GM18499 (cell line): ENCODE data around the gene CEP70.
"Not testable (repeated sequence)": the region's sequence is repeated elsewhere in the genome, so short reads cannot be mapped to it uniquely, and the experiment has no call there.

Experiments used
- ATAC-seq: cut with Tn5 transposase; IDR thresholded peaks from one replicate; pipeline ENCODE4 v1.9.1; 2021; ENCODE audit warnings: moderate number of reproducible peaks; ENCODE audit not compliant: insufficient read depth, unreplicated experiment

CEP70 gene

DNA sequence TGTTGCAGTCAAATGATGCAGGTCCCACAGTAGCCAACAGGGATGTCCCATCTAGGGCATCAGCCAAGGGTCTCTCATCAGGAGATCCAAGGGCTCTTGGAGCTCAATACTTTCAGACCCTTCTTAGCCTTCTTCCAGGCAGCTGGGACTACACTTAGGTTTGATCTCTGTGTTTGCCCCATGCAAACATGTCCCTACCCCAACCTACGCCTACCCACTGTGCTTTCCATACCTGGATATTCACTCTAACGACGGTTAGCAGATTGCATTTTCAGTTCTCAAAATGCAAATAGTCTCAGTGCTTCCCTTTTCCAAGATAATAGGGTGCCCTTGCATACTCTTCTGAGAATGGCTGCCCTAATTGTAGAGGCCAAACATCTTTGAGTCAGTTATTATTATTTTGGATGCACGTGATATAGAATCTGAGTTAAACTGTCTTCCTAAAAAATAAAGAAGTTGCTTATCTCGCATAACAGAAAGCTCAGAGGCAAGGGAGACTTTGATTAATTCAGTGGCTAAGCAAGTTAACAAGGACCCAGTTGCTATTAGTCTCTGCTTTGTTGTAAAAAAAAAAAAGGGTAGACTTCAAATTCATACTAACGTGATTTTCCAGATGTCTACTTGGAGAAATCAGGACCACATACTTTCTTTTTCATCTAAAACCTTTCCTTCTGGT is 1.0 kb upstream of the CEP70 start:
- no peak for ATAC-seq

DNA sequence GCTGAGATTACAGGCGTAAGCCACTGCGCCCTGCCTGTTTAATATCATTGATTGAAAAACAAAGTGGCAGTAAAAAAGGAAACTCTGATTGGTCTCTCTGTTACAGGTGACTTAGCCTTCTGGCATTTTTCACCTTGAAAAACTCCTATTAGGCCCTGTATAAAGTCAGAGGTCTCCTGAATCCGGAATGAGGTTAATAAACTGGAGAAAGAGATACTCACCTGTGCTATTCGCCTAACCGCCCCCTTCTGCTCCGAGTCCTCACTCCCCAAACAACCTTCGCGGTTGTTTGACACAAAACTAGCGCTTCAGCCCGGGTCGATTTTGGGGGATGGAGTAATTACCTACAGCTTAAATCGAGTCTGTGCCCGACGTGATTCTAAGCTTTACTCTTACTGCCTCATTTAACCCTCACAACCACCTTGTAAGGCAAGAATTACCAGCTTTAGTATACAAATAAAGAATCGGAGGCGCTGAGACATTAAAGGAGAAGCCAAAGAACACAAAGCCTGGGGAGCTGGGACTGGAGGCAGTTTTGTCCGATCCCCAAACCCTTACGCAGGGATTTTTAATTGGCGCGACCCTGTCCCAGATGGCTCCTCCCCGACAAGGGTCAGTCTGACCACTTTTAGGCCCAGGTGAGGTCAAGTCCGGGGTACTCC is 441 bp downstream of the CEP70 start:
- ATAC-seq = no peak

DNA sequence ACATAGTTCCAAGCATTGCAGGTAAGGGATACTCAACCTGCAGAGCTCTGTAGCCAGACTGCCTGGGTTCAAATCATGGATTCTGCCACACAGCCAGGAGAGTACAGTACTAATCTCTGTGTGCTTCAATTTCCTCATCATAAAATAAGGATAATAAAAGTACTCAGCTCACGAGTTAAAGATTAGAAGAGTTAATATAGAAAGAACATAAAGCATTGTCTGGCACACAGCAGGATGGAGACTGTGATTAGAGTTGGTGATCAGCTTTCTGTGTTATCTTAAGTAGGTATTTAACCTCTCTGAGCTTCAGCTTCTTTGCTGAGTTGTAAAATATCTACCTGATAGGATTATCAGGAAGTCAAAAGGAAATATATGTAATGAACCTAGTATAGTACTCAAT is 2.7 kb downstream of the CEP70 start:
- no peak for ATAC-seq

DNA sequence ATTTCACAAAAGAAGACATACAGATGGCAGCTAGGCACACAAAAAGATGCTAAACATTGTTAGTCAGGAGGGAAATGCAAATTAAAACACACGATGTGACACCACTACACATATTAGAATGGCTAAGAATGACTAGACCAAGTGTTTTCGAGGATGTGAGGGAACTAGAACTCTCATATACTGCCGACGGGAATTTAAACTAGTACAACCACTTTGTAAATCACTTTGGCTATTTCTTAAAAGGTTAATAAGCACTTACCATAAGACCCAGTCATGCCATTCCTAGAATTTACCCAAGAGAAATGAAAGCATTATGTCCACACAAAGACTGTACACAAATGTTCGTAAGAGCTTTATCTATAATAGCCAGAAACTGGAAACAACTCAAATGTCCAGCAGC is 5.6 kb downstream of the CEP70 start:
- no peak for ATAC-seq

DNA sequence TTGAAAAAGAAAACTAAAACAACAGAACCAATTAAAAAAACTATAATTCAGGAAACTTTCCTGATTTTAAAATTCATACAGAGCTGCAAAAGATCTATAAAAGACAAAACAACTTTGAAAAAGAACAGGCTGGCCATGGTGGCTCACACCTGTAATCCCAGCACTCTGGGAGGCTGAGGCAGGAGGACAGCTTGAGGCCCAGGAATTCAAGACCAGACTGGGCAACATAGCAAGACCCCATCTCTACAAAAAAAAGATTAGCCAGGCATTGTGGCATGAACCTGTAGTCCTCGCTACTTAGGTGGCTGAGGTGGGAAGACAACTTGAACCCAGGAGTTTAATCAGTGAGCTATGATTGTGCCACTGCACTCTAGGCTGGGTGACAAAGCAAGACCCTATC is 6.7 kb downstream of the CEP70 start:
- ATAC-seq = no peak

DNA sequence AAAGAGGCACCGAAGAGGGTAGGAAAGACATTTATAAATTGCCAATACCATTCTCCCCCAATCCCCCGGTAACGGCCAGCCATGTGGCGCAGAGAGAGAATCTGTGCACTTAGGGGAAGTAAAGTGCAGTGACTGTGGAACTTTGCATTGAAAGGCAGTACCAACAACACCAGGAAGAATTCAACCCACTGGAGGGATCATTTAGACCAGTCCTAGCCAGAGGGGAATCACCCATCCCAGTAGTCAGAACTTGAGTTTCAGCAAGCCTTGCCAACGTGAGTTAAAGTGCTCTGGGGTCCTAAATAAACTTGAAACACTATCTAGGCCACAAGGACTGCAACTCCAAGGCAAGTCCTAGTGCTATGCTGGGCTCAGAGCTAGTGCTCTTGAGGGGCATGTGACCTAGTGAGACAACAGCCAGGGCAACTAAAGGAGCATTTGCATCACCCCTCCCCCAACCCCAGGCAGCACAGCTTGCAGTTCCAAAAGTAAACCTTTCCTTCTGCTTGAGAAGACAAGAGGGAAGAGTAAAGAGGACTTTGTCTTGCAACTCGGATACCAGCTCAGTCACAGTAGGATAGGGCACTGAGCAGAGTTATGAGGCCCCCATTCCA is 15.0 kb downstream of the CEP70 start:
- no peak for ATAC-seq

DNA sequence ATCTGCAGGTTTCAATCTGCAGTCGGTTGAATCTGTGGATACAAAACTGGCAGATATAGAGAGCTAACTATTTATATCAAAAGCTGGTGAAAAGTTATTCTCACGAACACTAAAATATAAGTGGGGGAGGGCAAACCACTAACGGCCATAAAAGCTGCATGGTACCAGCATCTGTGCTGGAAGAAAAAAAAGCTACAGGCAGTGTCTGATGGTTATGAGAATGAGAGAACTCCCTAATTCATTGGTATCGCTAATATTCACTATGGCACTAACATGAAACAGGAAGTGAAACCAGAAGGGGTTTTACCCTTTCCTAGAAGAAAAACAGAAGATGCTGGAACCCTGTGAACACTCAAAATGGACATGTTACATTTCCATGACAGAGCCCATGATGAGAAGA is 15.9 kb downstream of the CEP70 start:
- peak; percentile 72 for ATAC-seq

DNA sequence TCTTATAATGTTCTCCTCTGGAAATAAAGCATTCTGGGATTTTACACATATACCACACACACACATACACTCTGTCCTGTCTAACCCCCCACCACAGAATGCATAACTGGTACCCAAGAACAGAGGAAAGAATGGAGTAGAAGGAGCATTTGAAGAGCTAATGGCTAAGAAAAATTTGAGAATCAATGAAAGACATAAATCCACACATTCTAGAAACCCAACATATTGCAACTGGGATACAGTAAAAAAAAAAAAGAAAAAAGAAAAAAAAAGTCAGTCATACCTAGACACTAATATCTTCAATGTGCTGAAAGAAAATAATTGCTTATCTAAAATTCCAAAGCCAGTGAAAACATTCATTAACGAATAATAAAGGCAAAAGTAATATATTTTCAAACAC is 20.9 kb downstream of the CEP70 start:
- ATAC-seq = no peak

DNA sequence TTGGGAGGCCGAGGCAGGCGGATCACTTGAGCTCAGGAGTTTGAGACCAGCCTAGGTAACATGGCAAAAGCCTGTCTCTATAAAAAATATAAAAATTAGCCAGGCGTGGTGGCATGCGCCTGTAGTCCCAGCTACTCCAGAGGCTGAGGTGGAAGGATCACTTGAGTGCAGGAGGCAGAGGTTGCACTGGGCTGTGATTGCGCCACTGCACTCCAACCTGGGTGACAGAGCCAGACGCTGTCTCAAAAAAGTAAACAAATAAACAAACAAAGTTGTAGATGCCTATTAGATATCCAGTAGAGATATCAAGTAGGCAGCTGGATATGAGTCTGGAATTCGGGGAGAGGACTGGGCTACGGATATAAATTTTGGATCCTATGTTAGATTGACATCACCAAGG is 24.4 kb downstream of the CEP70 start:
- not testable (repeated sequence) for ATAC-seq

DNA sequence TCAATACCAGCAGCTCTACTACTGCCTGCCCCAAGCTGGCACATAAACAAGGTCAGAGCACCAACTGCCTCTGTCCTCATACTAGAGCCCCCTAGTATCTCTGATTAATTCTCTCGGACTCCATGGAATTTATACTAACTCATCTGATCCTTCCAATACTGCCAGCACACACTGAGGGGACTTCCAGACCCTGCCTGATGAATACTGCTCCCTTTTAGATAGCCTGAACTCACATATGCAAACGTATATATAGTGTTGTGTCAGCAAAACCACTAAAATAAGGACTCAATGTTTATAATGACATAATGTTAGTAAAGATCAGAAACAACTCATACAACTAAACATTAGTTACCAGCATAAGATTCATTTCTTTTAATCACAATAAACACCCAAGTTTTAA is 25.0 kb downstream of the CEP70 start:
- no peak for ATAC-seq

DNA sequence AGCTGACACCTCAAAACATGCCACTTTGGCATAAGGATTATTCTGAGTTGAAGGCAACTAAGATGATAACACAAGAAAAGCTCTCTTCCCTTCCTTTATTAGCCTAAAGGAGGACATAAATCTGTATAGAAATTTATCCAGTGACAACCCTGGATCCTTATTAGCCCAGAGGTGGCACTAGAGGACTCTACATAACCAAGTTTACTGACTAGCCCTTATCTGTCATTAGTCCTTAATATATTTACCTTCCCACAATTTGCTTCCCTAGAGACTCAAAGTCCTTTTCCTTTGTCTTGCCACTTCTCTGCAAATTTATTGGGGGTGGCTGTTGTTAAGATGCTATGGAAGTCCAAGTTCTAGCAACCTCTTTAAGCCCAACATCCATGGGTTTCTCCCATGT is 26.7 kb downstream of the CEP70 start:
- ATAC-seq = no peak

DNA sequence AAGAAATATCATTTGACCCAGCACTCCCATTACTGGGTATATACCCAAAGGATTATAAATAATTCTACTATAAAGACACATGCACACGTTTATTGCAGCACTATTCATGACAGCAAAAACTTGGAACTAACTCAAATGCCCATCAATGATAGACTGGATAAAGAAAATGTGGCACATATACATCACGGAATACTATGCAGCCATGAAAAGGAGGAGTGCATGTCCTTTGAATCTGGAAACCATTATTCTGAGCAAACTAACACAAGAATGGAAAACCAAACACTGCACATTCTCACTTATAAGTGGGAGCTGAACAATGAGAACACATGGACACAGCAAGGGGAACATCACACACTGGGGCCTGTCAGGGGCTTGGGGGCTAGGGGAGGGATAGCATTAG is 27.8 kb downstream of the CEP70 start:
- ATAC-seq = not testable (repeated sequence)

DNA sequence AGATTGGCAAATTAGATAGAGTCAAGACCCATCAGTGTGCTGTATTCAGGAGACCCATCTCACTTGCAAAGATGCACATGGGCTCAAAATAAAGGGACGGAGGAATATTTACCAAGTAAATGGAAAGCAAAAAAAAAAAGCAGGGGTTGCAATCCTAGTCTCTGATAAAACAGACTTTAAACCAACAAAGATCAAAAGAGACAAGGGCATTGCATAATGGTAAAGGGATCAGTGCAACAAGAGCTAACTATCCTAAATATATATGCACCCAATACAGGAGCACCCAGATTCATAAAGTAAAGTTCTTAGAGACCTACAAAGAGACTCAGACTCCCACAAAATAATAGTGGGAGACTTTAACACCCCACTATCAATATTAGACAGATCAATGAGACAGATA is 31.2 kb downstream of the CEP70 start:
- ATAC-seq = not testable (repeated sequence)

DNA sequence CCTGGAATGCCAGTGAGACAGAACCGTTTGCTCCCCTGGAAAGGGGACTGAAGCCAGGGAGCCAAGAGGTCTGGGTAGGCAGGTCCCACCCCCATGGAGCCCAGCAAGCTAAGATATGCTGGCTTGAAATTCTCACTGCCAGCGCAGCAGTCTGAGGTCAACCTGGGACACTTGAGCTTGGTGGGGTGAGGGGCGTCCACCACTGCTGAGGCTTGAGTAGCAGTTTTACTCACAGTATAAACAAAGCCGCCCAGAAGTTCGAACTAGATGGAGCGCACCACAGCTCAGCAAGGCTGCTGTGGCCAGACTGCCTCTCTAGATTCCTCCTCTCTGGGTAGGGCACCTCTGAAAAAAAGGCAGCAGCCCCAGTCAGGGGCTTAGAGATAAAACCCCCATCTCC is 33.6 kb downstream of the CEP70 start:
- ATAC-seq = no peak

DNA sequence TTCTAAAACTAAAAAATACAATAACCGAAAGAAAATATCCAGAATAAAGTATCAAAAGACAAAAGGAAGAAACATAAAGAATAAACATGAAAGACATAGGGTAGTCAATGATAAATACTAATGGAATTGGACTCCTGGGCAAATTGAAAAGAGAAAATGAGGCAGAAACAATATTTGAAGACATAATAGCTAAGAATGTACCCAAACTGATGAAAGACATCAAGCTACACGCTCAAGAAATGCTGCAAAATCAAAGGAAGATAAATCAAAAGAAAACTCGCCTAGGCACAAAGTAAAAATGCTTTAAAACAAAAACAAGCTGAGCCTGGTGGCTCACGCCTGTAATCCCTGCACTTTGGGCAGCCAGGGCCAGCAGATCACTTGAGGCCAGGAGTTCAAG is 34.9 kb downstream of the CEP70 start:
- ATAC-seq = no peak

DNA sequence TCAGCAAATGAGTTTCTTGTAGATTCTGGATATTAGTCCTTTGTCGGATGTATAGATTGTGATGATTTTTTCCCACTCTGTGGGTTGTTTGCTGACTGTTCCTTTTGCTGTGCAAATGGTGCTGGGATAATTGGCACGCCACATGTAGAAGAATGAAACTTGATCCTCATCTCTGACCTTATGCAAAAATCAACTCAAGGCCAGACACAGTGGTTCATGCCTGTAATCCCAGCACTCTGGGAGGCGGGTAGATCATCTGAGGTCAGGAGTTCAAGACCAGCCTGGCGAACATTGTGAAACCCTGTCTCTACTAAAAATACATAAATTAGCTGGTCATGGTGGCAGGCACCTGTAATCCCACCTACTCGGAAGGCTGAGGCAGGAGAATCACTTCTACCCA is 39.3 kb downstream of the CEP70 start:
- ATAC-seq = not testable (repeated sequence)

DNA sequence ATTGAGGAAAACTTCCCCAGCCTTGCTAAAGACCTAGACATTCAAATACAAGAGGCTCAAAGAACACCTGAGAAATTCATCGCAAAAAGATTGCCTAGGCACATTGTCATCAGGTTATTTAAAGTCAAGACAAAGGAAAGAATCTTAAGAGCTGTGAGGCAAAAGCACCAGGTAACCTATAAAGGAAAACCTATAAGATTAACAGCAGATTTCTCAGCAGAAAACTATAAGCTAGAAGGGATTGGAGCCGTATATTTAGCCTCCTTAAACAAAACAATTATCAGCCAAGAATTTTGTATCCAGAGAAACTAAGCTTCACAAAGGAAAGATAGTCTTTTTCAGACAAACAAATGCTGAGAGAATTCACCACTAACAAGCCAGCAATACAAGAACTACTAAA is 43.1 kb downstream of the CEP70 start:
- ATAC-seq = not testable (repeated sequence)

DNA sequence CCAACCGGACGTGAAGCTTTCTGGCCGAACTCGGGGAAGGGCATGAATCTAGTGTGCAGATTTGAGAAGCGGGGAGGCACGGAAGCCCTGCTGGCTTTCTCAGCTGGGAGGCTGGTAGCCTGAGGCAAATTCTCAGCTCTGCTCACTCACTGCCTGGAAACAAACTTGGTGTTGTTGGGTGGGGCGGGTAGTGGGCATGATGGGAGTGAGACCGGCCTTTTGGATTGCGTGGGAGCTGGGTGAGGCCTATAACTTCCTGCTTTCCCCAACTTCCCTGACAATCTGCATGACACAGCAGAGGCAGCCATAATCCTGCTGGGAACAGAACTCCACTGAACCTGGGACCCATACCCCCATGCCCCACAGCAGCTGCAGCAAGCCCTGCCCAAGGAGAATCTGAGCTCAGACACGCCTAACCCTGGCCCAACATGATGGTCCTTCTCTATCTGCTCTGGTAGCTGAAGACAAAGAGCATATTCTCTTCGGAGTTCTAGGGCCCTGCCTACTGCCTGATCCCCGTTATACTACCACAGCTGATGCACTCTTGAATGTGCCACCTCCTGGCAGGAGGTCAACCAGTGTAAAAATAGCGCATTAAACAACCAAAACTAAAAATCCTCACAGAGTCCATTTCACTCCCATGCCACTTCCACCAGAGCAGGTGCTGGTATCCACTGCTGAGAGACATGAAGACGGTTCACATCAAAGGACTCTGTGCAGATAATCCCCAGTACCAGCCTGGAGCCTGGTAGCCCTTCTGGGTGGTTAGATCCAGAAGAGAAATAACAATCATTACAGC is 44.7 kb downstream of the CEP70 start:
- no peak for ATAC-seq

DNA sequence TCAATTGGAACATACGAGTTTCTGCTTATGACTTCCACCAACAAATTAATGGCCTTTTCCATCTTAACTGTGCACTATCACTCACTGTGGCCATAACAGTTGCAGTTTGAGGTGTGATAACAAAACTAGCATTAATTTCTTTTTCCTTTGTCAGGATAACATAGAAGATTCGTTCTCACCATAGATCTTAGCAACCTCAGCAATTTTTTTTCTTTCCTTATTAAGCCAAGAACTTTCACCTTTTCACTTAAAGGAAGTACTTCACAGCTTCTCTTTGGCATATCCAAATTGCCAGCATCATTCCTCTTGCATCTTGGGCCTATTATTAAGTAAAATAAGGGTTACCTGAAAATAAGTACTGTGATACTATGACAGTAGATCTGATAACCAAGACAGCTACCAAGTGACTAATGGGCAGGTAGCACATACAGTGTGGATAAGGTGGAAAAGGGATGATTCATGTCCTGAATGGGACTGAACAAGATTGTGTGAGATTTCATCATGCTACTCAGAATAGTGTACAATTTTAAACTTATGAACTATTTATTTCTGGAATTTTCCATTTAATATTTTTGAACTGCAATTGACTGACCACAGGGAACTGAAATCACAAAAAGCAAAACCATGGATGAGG is 46.6 kb downstream of the CEP70 start:
- ATAC-seq = no peak

DNA sequence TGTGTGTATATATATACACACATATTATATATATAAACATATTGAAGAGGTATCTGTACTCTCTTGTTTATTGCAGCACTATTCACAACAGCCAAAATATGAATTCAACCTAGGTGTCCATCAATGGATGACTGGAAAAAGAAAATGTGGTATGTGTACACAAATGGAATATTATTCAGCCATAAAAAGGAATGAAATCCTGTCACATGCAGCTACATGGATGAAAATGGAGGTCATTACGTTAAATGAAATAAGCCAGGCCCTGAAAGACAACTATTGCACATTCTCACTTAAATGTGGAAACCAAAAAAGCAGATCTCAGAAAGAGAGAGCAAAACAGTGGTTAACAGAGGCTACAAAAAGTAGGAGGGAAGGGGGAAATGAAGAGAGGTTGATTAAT is 49.5 kb downstream of the CEP70 start:
- ATAC-seq = no peak

DNA sequence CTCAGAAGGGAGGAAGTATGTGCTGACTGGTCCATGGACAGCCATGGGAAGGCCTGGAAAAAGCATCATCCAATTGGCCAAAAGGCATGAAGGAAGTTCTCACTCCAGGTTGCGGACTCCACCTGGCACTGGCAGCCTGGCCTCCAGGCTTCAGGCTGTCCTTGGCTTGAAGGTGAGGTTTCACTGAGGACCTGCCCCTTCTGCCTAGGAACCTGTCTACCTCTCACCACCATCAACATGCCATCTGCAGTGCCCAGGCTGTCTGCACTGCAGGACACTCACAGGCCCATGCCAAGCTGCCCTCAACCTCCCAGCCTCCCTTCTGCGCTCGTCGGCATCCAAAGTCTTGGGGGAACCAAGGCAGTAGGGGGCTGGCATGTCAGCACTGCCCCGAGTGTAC is 51.1 kb downstream of the CEP70 start:
- ATAC-seq = no peak
